ENCODE results near the gene VWA5B1.

Gene VWA5B1

GRCh38 chr1:20399196-20399595 lies 108.5 kb downstream of the VWA5B1 start:
- DNase-seq: no peak

GRCh38 chr1:20399606-20400180 lies 109.0 kb downstream of the VWA5B1 start:
- DNase-seq: no peak

- no peak for DNase-seq
Observed at GRCh38 chr1:20400341-20401177, 109.9 kb downstream of the VWA5B1 start.

GRCh38 chr1:20401405-20402010 lies 110.8 kb downstream of the VWA5B1 start:
- DNase-seq: no peak

- DNase-seq: no peak
Observed at GRCh38 chr1:20402585-20403422, 112.1 kb downstream of the VWA5B1 start.

GRCh38 chr1:20403423-20404145 lies 112.9 kb downstream of the VWA5B1 start:
- no peak for DNase-seq

- no peak for DNase-seq
Observed at GRCh38 chr1:20404466-20404865, 113.8 kb downstream of the VWA5B1 start.
